ENCODE measurements around the gene SMAD4.
"Not testable (repeated sequence)": the region's sequence is repeated elsewhere in the genome, so short reads cannot be mapped to it uniquely, and the experiment has no call there.

The SMAD4 gene

DNA sequence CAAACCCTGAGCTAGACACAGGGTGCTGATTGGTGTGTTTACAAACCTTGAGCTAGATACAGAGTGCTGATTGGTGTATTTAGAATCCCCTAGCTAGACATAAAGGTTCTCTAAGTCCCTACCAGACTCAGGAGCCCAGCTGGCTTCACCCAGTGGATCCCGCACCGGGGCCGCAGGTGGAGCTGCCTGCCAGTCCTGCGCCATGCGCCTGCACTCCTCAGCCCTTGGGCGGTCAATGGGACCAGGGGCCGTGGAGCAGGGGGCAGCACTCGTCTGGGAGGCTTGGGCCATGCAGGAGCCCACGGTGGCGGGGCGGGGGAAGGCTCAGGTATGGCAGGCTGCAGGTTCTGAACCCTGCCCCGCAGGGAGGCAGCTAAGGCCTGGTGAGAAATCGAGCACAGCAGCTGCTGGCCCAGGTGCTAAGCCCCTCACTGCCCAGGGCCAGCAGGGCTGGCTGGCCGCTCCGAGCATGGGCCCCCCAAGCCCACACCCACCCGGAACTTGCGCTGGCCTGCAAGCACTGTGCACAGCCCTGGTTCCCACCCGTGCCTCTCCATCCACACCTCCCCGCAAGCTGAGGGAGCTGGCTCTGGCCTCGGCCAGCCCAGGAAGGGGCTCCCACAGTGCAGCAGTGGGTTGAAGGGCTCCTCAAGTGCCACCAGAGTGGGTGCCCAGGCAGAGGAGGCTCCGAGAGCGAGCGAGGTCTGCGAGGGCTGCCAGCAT lies 81.8 kb downstream of the SMAD4 start:
- not testable (repeated sequence) for DNase-seq (ENCODE audit: low read depth)

DNA sequence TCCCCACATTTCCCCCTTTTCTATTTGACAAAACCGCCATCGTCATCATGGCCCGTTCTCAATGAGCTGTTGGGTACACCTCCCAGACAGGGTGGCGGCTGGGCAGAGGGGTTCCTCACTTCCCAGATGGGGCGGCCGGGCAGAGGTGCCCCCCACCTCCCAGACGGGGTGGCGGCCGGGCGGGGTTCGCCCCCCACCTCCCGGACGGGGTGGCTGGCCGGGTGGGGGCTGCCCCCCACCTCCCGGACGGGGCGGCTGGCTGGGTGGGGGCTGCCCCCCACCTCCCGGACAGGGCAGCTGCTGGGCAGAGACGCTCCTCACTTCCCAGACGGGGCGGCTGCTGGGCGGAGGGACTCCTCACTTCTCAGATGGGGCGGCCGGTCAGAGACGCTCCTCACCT lies 87.0 kb downstream of the SMAD4 start:
- DNase-seq (ENCODE audit: low read depth): not testable (repeated sequence)

DNA sequence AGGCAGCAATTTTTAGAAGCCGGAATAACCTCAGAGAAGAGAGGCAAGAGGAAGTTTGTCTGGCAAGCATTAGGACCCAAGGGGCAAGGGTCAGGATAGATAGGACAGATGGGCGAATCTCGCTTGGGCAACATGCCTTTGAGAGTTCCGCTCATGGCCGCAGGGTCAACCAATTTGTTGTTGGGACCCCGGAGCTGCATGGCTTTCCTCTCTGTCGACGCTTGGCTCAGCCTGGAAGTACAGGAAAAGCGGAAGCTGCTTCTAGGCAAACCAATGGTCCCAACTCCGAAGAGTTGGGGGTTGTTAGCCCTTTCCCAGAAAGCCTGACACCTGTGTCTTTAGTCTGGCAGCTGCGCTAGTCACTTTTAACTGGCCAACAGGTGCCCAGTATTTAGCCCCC lies 89.5 kb downstream of the SMAD4 start:
- not testable (repeated sequence) for DNase-seq (ENCODE audit: low read depth)

DNA sequence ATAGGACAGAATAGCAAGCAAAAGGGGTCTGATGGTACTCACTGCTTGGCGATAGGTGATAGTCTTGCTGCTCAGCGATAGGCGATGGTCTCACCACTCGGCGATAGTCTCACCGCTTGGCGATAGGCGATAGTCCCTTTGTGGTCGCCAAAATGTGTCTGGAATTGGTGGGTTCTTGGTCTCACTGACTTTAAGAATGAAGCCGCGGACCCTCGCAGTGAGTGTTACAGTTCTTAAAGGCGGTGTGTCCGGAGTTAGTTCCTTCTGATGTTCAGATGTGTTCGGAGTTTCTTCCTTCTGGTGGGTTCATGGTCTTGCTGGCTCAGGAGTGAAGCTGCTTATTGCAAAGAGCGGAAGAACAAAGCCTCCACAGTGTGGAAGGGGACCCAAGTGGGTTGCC lies 90.0 kb downstream of the SMAD4 start:
- not testable (repeated sequence) for DNase-seq (ENCODE audit: low read depth)

DNA sequence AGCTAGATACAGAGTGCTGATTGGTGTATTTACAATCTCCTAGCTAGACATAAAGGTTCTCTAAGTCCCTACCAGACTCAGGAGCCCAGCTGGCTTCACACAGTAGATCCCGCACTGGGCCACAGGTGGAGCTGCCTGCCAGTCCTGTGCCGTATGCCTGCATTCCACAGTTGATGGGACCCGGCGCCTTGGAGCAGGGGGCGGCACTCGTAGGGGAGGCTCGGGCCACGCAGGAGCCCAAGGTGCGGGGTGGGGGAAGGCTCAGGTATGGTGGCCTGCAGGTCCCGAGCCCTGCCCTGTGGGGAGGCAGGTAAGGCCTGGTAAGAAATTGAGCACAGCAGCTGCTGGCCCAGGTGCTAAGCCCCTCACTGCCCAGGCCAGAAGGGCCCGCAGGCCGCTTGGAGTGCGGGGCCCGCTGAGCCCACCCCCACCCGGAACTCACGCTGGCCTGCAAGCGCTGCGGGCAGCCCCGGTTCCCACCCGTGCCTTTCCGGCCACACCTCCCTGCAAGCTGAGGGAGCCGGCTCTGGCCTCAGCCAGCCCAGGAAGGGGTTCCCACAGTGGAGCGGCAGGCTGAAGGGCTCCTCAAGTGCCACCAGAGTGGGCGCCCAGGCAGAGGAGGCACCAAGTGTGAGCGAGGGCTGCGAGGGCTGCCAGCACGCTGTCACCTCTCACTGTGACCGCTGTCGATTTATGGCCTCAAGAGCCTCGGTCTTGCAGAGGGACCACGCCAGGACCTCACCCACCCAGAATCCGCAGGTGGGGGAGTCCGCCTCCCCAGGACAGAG lies 91.0 kb downstream of the SMAD4 start:
- DNase-seq (ENCODE audit: low read depth): no peak

DNA sequence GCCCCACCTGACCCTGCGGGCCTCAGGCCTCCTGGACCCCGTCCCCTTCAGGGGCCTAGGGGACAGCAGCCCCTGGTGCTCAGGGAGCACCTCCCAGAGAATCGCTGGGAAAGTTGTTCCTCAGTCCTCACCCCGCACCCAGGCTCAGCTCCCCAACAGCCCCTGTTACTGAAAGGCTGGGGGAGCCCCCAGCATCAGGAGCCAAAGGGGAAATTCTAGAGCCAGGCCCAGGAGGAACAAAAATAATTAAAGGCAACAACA lies 91.5 kb downstream of the SMAD4 start:
- no peak for DNase-seq (ENCODE audit: low read depth)

DNA sequence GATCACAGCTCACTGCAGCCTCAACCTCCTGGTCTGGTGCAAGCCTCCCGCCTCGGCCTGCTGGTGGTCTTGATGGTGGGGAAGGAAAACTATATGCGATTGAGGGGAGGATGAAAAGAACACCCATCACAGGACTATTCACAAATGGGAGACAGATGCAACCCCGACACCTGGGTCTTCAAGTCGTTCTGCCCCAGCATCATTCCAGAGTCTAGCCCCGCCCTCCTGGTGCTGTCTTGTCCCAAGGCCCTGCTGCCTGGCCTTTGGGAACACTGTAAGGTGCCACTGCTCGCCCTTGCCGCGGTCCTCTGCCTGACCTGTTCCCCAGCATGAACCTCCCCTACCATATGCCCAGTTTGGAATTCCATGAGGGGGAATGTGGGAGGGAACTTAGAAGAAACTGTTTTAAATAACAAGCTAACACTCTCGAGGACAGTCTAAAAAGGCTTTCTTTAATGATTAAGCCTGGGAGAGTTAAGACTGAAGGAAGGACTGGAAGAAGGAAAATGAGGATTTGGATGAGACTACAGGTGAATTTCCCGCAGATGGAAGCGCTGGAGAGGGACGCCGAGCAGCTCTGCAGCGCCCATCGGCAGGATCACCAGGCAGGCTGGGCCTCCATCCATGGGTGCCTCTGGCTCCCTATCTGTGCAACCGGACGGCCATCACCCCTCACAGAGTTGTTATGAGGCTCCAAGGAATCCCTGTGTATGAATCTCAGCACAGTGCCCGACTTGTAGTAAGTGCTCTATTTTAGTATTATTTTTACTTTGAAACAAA lies 92.4 kb downstream of the SMAD4 start:
- no peak for DNase-seq (ENCODE audit: low read depth)

DNA sequence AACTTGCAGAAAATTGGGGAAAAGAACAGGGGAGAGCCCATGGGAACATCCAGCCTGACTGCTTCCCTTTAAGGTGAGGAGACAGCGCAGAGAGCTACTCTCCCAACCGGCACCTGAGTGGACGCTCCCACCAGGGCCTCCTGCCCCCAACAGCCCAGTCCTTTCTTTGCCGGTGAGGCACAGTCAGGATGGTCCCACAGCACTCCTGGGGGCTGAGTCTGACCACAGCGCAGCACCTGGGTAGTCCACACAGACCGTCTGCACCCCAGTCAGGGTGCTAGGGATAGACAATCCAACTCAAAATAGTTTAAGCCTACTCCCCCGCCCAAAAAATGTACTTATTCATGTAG lies 93.0 kb downstream of the SMAD4 start:
- DNase-seq (ENCODE audit: low read depth): no peak

DNA sequence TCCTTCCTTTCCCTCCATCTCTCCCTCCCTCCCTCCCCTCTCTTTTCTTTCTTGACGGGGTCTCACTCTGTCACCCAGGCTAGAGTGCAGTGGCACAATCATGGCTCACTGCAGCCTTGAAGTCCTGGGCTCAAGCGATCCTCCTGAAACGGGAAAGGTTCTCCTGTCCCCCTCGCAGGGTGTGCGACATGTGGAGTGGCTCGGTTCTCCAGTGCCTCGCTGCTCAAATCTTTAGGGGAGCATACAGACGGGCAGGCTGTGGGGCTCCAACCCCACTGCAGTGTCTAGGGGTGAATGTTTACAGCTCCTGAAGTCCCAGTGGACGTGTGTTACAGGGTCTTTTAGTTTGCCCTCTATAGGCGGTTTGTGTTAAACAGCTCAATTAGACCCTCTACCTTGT lies 93.5 kb downstream of the SMAD4 start:
- DNase-seq (ENCODE audit: low read depth): no peak

DNA sequence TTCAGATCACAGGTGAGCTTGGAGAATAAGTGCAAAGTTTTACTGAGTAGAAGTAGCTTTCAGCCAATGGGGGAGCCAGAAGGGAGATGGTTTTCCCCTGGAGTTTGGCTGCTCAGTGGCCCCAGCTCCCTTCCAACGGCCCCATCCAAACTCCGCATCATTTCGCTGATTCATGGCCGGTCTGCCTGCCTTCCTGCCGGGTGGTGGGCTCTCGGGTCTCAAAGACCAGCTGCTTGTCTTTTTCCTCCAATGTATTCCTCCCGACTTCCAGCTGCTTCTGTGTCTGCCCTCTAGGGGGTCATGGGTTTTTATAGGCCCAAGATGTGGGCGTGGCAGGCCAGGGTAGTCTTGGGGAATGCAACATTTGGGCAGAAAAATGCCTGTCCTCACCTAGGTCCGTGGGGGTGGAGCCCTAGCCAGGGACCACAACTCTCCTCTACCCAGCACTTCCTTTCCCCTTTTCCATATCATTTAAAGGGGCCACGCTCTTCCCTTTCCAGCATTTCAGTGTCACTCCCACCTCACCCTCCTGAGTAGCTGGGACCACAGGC lies 94.0 kb downstream of the SMAD4 start:
- DNase-seq (ENCODE audit: low read depth): no peak

DNA sequence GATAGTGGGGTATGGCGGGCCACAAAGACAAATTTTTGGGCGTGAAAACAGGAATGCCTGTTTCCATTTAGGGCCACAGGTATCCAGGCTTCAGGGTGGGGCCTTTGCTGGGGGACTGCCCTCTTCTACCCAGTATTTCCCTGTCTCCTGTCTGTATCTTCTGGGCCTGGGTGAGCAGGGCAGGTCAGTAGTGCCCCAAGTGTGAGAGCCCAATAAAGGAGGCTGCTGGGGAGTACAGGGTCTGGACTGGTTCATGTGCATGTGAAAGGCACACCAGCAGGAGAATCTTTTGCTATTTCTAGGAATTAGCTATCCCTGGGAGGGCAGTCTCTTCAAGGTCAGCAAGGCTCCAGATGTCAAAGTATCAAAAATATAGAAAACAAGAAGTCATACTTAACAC lies 96.0 kb downstream of the SMAD4 start:
- no peak for DNase-seq (ENCODE audit: low read depth)

DNA sequence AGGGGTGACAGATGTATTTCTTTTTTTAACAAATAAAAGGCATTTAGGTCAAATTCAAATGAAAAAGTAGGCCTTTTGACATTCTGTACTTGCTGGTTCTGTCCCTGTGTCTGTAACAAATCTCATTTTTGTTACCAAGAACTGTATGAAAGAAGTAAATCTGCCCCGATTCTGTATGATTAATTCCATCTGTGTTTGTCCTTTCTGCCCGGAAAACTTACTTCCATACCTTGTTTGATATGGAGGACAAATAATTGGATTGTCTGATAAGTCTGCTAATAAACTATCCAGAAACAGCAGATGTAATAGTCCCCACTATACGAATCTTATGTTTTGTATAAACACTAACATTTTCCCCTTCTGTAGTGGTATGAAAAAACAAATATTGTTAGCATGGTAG lies 97.7 kb downstream of the SMAD4 start:
- DNase-seq (ENCODE audit: low read depth): no peak

DNA sequence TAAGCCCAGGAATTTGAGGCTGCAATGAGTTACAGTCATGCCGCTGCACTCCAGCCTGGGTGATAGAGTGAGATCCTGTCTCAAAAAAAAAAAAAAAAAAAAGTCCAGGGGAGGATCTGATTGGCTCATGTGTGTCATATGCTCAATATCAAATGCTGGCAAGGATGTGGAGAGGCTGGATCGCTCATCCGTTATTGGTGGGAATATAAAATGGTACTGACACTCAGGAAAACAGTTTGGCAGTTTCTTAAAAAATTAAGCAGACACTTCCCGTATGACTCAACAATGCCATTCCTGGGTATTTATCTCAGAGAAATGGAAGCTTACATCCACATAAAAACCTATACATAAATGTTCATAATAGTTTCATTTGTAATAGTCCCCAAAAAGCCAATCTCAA lies 98.5 kb downstream of the SMAD4 start:
- DNase-seq (ENCODE audit: low read depth): no peak

DNA sequence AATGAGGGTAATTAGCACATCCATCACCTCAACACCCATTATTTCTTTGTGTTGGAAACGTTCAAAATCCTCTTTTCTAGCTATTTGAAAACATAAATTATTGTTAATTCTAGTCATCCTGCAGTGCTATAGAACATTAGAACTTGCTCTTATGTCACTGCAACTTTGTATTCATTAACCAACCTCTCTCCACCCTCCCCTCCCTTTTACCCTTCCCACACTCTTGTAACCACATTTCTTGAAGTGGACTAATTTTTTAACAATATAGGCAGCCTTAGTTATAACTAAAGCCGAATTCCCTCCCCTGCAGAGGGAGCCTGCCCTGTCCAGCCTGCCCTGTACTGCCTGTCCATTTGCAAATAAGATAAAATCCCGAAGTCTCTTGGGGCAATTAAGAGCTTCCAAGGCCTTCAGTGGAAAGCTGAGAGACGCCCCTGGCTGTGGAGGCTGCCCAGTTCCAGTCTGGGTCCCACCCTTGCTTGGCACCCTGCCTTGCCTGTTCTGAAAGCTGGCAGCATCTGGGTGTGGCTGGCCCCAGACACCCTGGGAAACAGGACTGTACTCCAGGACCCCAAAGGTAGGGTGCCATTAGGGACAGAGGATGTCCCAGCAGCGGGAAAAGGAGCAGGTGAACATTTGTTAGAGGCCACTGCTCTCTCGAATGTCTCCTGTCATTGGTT lies 102.4 kb downstream of the SMAD4 start:
- DNase-seq (ENCODE audit: low read depth): no peak

DNA sequence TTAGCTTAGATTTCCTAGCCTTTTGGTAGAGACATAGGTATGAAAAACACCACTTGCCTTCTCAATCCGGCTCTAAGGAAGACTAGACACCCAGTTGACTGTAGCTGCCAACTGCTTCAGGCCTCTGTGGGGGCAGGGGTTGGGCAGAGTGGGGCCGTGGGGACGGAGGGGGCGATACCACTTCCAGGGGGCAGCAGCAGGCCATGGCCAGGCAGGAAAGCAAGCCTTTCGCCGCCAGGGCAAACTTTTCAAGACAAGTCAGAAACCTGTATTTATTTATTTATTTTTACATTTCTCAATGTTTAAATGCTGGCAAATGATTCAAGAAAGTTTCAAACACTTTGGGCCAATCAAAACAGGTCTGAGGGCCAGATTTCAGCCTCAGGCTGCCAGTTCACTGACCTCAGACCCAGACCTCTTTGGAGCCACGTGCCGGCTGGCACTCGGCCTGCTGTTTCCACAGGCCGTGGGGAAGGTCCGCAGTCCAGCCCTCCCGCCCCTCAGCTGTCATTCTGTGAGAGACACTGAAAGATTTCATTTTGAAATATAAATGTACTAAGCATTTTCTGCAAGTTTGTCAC lies 103.7 kb downstream of the SMAD4 start:
- no peak for DNase-seq (ENCODE audit: low read depth)

Measured in stimulated activated CD8-positive, alpha-beta memory T cell treated with anti-CD3 and anti-CD28 coated beads, Interleukin-15, amount 100 ng/mL, for 1 hour (primary cell).